GM10266 (cell line): ENCODE measurements around the gene SEMA5A.

Experiments used
- DNase-seq: peaks from one replicate; pipeline ENCODE4 v3.0.0; 2012; ENCODE audit errors: extremely low spot score
- TF ChIP-seq, protein P1 (sequence below): IDR thresholded peaks from 2 replicates; pipeline ENCODE4 v1.5.1; 2012; ENCODE audit warnings: mild to moderate bottlenecking, low read depth; ENCODE audit not compliant: control insufficient read depth, insufficient read depth; ENCODE audit errors: missing control alignments

Gene SEMA5A

GRCh38 chr5:9202636-9203035 is 343.2 kb downstream of the SEMA5A start:
- no peak for DNase-seq
- TF ChIP-seq, protein P1, sequence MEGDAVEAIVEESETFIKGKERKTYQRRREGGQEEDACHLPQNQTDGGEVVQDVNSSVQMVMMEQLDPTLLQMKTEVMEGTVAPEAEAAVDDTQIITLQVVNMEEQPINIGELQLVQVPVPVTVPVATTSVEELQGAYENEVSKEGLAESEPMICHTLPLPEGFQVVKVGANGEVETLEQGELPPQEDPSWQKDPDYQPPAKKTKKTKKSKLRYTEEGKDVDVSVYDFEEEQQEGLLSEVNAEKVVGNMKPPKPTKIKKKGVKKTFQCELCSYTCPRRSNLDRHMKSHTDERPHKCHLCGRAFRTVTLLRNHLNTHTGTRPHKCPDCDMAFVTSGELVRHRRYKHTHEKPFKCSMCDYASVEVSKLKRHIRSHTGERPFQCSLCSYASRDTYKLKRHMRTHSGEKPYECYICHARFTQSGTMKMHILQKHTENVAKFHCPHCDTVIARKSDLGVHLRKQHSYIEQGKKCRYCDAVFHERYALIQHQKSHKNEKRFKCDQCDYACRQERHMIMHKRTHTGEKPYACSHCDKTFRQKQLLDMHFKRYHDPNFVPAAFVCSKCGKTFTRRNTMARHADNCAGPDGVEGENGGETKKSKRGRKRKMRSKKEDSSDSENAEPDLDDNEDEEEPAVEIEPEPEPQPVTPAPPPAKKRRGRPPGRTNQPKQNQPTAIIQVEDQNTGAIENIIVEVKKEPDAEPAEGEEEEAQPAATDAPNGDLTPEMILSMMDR, result no peak

- TF ChIP-seq, protein P1, result no peak
- DNase-seq, result no peak
These were observed 344.1 kb downstream of the SEMA5A start for GRCh38 chr5:9201761-9202160.

GRCh38 chr5:9201011-9201410 is 344.9 kb downstream of the SEMA5A start:
- TF ChIP-seq, protein P1, result no peak
- DNase-seq, result no peak

DNA sequence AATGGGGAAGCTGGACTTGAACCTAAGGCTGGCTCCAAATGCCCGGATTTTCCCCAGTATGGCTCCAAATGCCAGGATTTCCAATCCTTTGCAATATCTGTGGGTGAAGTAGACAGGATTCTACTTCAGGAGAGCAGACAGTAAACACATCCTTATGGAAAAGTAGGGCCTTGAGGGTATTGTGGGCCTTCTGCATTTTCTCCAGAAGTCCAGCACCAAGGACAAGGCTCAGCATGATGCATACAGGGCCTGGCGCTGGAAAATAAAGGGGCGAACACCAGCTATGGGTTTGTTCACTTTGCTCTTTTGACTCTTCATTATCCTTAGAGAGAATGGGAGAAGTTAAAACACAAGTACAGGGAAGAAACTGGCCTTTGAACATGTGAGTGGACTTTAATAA is 347.5 kb downstream of the SEMA5A start:
- TF ChIP-seq, protein P1, result no peak
- DNase-seq, result no peak

- TF ChIP-seq, protein P1, result no peak
- peak; percentile 36 for DNase-seq
These were observed 348.0 kb downstream of the SEMA5A start for GRCh38 chr5:9197881-9198260.

GRCh38 chr5:9196403-9197227 is 349.3 kb downstream of the SEMA5A start:
- TF ChIP-seq, protein P1, result no peak
- DNase-seq, result no peak

- no peak for DNase-seq
- TF ChIP-seq, protein P1, result no peak
These were observed 351.4 kb downstream of the SEMA5A start for GRCh38 chr5:9194509-9194908.
